B cell (primary cell): Measurements from ENCODE around the gene NOTUM.

Experiments
- EZH2 ChIP-seq: IDR thresholded peaks from 2 replicates; pipeline ENCODE4 v1.6.1; 2012; ENCODE audit warnings: borderline replicate concordance, low read depth, mild to moderate bottlenecking, moderate library complexity, low read length; ENCODE audit not compliant: insufficient read depth, poor library complexity, severe bottlenecking
- TF ChIP-seq, protein P1 (sequence below): fragments of 200-600 bp; IDR thresholded peaks from one replicate; pipeline ENCODE4 v1.8.0; 2022; ENCODE audit warnings: antibody characterized with exemption, mild to moderate bottlenecking

DNA sequence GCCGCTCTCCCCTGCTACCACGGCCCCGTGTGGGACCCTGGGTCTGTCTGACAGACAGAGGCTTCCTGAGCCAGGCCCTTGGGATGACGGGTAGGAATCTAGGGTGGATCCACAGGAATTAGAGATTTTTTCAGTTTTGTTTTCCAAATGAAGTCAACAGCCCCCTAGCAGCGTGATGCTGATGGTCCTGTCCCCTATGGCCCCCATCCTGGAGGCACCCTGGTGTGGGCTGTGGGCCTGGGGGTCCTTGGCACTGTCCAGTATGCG lies 46.2 kb upstream of the NOTUM start:
- TF ChIP-seq, protein P1, sequence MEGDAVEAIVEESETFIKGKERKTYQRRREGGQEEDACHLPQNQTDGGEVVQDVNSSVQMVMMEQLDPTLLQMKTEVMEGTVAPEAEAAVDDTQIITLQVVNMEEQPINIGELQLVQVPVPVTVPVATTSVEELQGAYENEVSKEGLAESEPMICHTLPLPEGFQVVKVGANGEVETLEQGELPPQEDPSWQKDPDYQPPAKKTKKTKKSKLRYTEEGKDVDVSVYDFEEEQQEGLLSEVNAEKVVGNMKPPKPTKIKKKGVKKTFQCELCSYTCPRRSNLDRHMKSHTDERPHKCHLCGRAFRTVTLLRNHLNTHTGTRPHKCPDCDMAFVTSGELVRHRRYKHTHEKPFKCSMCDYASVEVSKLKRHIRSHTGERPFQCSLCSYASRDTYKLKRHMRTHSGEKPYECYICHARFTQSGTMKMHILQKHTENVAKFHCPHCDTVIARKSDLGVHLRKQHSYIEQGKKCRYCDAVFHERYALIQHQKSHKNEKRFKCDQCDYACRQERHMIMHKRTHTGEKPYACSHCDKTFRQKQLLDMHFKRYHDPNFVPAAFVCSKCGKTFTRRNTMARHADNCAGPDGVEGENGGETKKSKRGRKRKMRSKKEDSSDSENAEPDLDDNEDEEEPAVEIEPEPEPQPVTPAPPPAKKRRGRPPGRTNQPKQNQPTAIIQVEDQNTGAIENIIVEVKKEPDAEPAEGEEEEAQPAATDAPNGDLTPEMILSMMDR = no peak
- no peak for TF ChIP-seq EZH2
